HG03460 (cell line): ENCODE data around the gene SEMA6B.
"Not testable (repeated sequence)": the region's sequence is repeated elsewhere in the genome, so short reads cannot be mapped to it uniquely, and the experiment has no call there.

Experiments
- ATAC-seq: cut with Tn5 transposase; IDR thresholded peaks from one replicate; pipeline ENCODE4 v1.9.1; 2021; ENCODE audit not compliant: unreplicated experiment

SEMA6B gene, protein sequence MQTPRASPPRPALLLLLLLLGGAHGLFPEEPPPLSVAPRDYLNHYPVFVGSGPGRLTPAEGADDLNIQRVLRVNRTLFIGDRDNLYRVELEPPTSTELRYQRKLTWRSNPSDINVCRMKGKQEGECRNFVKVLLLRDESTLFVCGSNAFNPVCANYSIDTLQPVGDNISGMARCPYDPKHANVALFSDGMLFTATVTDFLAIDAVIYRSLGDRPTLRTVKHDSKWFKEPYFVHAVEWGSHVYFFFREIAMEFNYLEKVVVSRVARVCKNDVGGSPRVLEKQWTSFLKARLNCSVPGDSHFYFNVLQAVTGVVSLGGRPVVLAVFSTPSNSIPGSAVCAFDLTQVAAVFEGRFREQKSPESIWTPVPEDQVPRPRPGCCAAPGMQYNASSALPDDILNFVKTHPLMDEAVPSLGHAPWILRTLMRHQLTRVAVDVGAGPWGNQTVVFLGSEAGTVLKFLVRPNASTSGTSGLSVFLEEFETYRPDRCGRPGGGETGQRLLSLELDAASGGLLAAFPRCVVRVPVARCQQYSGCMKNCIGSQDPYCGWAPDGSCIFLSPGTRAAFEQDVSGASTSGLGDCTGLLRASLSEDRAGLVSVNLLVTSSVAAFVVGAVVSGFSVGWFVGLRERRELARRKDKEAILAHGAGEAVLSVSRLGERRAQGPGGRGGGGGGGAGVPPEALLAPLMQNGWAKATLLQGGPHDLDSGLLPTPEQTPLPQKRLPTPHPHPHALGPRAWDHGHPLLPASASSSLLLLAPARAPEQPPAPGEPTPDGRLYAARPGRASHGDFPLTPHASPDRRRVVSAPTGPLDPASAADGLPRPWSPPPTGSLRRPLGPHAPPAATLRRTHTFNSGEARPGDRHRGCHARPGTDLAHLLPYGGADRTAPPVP

GRCh38 chr19:4559569-4559968 lies at the start of gene SEMA6B:
Gene SEMA6B, minus strand, starts transcription at chr19:4559684. Its CDS starts 1,227 bp downstream, at chr19:4558457.
- ATAC-seq, result no peak

DNA sequence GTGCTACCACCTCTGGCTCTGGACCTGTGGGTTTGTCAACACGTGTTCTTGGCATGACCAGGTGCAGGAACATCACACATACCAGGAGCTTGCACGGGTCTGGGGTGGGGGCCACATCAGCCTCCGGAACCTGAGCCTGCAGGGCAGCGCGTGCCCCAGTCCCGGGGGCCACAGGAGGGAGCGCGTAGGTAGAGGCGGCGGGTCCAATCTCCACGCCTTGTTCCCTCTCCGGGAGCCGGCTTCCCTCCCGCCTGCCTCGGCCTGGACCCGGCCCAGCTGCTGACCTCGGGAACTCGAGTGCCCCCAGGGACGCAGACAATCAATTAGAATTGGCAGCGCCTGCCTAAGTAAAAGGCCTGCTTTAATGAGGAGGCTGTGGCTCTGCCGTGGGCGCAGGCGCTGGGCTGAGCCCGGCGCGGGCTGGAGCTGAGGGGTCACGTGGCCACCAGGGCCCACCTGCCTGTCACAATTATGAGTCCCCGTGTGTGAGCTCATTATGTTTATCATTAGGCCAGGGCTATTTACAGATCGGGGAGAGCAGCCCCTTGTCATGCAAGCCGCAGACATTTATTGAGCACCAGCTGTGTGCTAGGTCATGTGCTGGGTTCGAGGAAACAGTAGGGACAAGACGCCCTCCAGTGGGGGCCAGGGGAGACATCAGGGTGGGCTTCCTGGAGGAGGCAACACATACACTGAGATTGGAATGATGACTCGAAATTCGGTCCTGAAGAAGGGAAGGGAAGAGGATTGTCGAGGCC lies 47.6 kb upstream of the SEMA6B start:
- no peak for ATAC-seq

DNA sequence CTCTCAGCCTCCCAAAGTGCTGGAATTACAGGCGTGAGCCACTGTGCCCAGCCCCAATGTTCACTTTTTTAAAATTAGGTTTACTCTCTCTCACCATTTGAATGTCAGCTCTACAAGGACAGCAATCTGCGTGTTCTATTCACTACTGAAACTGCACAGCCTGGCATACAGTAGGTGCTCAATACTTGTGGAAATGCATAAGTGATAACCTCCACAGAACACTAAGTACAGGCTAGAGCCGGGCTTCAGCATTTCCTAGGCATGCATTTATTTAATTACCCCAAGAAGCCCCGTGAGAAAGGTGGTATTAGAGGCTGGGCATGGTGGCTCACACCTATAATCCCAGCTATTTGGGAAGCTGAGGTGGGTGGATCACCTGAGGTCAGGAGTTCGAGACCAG lies 46.7 kb upstream of the SEMA6B start:
- no peak for ATAC-seq

DNA sequence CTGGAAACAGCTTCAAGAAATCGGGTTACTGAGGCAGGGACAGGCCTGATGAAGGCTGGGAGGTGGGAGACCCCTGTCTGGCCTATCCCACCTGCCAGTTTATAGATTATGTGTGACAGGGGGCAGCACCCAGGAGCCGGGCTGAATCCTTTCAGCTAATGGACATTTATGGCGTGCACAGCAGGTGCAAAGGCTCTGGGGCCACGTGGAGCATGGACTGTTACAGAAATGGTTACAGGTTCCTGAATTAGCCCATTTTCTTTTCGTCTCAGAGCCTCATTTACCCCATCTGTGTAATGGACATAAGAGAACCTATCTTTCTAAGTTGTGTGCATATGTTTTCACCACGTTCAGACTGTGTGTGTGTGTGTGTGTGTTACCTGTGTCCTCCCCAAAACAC lies 45.4 kb upstream of the SEMA6B start:
- ATAC-seq, result no peak

- ATAC-seq, result no peak
Observed at GRCh38 chr19:4602915-4603314, 43.4 kb upstream of the SEMA6B start.

GRCh38 chr19:4602173-4602788 lies 42.8 kb upstream of the SEMA6B start:
- no peak for ATAC-seq

GRCh38 chr19:4600893-4601292 lies 41.4 kb upstream of the SEMA6B start:
- ATAC-seq, result no peak

DNA sequence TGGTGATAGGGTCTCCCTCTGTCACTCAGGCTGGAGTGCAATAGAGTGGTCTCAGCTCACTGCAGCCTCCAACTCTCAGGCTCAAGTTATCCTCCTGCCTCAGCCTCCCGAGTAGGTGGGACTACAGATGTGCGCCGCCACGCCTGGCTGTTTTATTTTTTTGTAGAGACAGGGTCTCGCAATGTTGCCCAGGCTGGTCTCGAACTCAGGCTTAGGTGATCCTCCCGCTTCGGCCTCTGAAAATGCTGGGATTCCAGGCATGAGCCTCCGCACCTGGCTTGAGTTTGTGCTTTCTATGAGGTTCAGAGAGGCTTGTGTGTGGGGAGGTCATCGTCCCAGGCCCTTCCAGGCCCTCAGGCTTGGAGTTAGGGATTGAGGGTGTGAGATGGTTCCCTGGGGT lies 40.6 kb upstream of the SEMA6B start:
- no peak for ATAC-seq

DNA sequence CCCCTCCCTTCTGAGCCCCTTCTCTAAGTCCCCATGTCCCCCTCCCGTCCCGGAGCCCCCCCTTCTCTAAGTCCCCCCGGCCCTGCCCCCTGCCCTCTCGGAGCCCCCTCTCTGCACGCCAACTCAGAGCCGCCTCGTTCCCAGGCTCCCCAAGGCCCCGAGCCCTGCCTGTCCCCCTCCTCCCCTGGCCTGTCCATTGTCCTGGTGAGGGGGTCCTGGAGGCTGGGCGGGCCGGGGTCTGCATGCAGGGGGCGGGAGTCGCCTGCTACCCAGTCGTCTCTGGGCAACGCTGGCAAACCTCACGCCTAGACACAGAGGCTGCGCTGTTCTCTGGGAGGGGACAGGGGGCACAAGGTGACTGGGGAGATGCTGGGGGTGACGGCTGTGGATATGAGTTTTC lies 39.2 kb upstream of the SEMA6B start:
- no peak for ATAC-seq

DNA sequence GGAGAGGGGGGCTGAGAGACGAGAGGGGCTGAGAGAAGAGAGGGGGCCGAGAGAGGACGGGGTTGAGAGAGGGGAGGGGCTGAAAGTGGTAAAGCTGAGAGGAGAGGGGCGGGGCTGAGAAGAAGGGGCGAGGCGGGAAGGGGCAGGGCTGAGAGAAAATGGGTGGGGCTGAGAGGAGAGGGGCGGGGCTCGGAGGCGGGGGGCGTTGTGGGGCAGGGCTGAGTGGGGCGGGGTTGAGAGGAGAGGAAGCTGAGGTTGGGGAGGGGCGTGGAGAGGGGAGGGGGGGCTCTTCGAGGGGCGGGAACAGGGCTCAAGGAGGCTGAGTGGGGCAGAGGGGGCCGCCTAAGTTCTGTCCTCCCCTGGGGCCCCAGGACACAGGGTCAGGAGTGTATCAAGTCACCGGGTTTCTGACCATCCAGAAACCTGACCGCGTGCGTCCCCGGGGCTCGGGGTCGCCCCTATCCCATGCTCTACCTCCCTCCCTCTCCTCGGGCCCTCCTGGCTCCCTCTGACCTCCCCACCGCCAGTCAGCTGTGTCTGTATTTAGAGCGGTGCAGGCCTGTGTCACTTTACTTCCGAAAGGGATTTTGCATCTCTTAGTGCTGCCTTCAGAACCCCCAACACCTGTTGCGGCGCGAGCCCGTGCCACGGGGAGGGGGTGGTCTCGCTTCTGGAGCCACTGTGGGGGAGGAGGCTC lies 38.6 kb upstream of the SEMA6B start:
- ATAC-seq, result no peak

GRCh38 chr19:4597278-4597974 lies 37.9 kb upstream of the SEMA6B start:
- no peak for ATAC-seq

- ATAC-seq, result no peak
Observed at GRCh38 chr19:4596033-4596904, 36.8 kb upstream of the SEMA6B start.

DNA sequence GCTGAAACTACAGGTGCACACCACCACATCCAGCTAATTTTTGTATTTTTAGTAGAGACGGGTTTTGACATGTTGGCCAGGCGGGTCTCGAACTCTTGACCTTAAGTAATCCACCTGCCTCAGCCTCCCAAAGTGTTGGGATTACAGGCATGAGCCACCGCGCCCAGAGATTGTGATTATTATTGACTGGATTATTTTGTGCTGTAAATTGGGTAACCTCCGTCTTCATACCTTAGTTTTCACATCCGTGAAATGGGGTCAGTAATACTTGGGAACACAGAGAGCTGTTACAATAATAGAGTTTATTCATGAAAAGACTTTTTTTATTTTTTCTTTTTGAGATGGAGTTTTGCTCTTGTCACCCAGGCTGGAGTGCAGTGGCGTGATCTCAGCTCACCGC lies 35.7 kb upstream of the SEMA6B start:
- ATAC-seq, result not testable (repeated sequence)

GRCh38 chr19:4594201-4594600 lies 34.7 kb upstream of the SEMA6B start:
- ATAC-seq, result no peak

GRCh38 chr19:4593409-4593851 lies 33.9 kb upstream of the SEMA6B start:
- no peak for ATAC-seq

- ATAC-seq, result no peak
Observed at GRCh38 chr19:4592445-4592844, 33.0 kb upstream of the SEMA6B start.

DNA sequence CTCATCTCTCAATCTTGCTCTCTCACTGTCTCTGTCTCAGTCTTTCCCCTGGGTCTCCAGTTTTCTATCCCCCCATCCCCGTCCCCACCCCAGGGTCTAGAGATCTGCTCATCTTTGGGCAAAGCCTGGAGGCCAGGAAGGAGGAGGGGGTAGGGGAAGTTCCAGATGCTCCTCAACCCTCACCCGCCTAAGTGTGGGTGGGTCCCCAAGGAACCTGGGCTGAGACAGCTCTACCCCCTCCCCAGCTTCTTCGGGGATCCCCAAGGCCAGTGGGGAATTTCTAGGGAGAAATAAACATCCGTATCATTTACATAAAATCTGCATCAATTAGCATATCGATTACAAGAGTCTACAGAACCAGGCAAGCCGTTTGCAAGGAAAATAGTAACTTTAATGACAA lies 31.8 kb upstream of the SEMA6B start:
- ATAC-seq, result no peak

- no peak for ATAC-seq
Observed at GRCh38 chr19:4590559-4590958, 31.1 kb upstream of the SEMA6B start.
